ENCODE results near the gene CCDC175.

Gene CCDC175

GRCh38 chr14:59543873-59544272 lies 32.7 kb downstream of the CCDC175 start:
- H3K4me3 ChIP-seq (ENCODE audit: low read length), result no peak overlapping the region
- TF ChIP-seq CTCF (conservative IDR thresholded peaks at IDR 0.05; ENCODE audit: low read length), result no peak
- DNase-seq (ENCODE audit: low read depth), result no peak

- no peak for DNase-seq (ENCODE audit: low read depth)
- H3K4me3 ChIP-seq (ENCODE audit: low read length), result no peak overlapping the region
- TF ChIP-seq CTCF (conservative IDR thresholded peaks at IDR 0.05; ENCODE audit: low read length), result no peak
Observed at GRCh38 chr14:59541731-59542130, 34.9 kb downstream of the CCDC175 start.

- no peak for TF ChIP-seq CTCF (conservative IDR thresholded peaks at IDR 0.05; ENCODE audit: low read length)
- no peak for DNase-seq (ENCODE audit: low read depth)
- no peak overlapping the region for H3K4me3 ChIP-seq (ENCODE audit: low read length)
Observed at GRCh38 chr14:59540852-59541251, 35.8 kb downstream of the CCDC175 start.

- no peak for TF ChIP-seq CTCF (conservative IDR thresholded peaks at IDR 0.05; ENCODE audit: low read length)
- no peak overlapping the region for H3K4me3 ChIP-seq (ENCODE audit: low read length)
- DNase-seq (ENCODE audit: low read depth), result no peak
Observed at GRCh38 chr14:59538936-59539335, 37.7 kb downstream of the CCDC175 start.

- TF ChIP-seq CTCF (conservative IDR thresholded peaks at IDR 0.05; ENCODE audit: low read length), result no peak
- no peak for DNase-seq (ENCODE audit: low read depth)
Observed at GRCh38 chr14:59537476-59537875, 39.1 kb downstream of the CCDC175 start.

GRCh38 chr14:59534361-59534987 lies 42.1 kb downstream of the CCDC175 start:
- H3K4me3 ChIP-seq (ENCODE audit: low read length), result no peak overlapping the region
- DNase-seq (ENCODE audit: low read depth), result no peak
- TF ChIP-seq CTCF (conservative IDR thresholded peaks at IDR 0.05; ENCODE audit: low read length), result no peak

More at GRCh38 chr14:59537476-59537875, 39.1 kb downstream of the CCDC175 start:
- no peak overlapping the region for H3K4me3 ChIP-seq (ENCODE audit: low read length)

- no peak for TF ChIP-seq CTCF (conservative IDR thresholded peaks at IDR 0.05; ENCODE audit: low read length)
- H3K4me3 ChIP-seq (ENCODE audit: low read length), result no peak overlapping the region
- DNase-seq (ENCODE audit: low read depth), result no peak
Observed at GRCh38 chr14:59532419-59532818, 44.2 kb downstream of the CCDC175 start.

Data from AG10803 (cell line).